Measurements from ENCODE around the gene SLC10A1. TPM values are rescaled to one million over a fixed set of nuclear protein-coding genes. Genes with fewer than 3 reads are reported as not detected.

Gene SLC10A1
- total RNA-seq, 4 donors from 2014 or later = not detected

- Histone ChIP-seq H3K4me1 (no peaks in the 10 kb centered on the region), H3K27me3 (no peaks in the 10 kb centered on the region), H3K36me3 (peaks cover 22 to 26% of the 10 kb centered on the region in 2 donors), H3K27ac (no peak overlapping the region), H3K4me3 (replicated peaks in 1 of 3) (no peak overlapping the region), H3K9me3 (no peaks in the 10 kb centered on the region)
- no peak for TF ChIP-seq CTCF (IDR thresholded peaks at IDR 0.05)
- TF ChIP-seq POLR2A (IDR thresholded peaks at IDR 0.05) = no peak
- 93 to 94% methylated on average over 2 of the region's 2 CpGs for WGBS, 2 donors
- DNase-seq = no peak
- intact Hi-C loops (cut with DNase I) = no loop called here
These were observed 18.0 kb downstream of the SLC10A1 start for GRCh38 chr14:69779088-69779487.

GRCh38 chr14:69776875-69777453 lies 20.1 kb downstream of the SLC10A1 start:
- intact Hi-C loops (cut with DNase I) = no loop called here
- H3K4me1 ChIP-seq = peaks cover 0 to 11% of the 10 kb centered on the region in 2 donors
- peaks cover 42 to 45% of the 10 kb centered on the region in 2 donors for H3K36me3 ChIP-seq
- TF ChIP-seq POLR2A (IDR thresholded peaks at IDR 0.05) (no peak), CTCF (IDR thresholded peaks at IDR 0.05) (no peak)
- H3K9me3 ChIP-seq = no peaks in the 10 kb centered on the region
- H3K4me3 ChIP-seq (replicated peaks in 1 of 3) = no peak overlapping the region
- 87 to 92% methylated on average over 4 of the region's 4 CpGs for WGBS, 2 donors
- no peak overlapping the region for H3K27ac ChIP-seq
- no peak for DNase-seq
- no peaks in the 10 kb centered on the region for H3K27me3 ChIP-seq

GRCh38 chr14:69775012-69775411 lies 22.0 kb downstream of the SLC10A1 start:
- Histone ChIP-seq H3K27me3 (no peaks in the 10 kb centered on the region), H3K36me3 (peaks cover 62 to 63% of the 10 kb centered on the region in 2 donors), H3K4me3 (replicated peaks in 1 of 3) (no peak overlapping the region), H3K27ac (no peak overlapping the region), H3K4me1 (peaks cover 2 to 13% of the 10 kb centered on the region in 2 donors), H3K9me3 (no peaks in the 10 kb centered on the region)
- WGBS, 2 donors = 90 to 91% methylated on average over 3 of the region's 3 CpGs
- DNase-seq = no peak
- intact Hi-C loops (cut with DNase I) = no loop called here
- TF ChIP-seq CTCF (IDR thresholded peaks at IDR 0.05) (no peak), POLR2A (IDR thresholded peaks at IDR 0.05) (no peak)

GRCh38 chr14:69773571-69774276 lies 23.3 kb downstream of the SLC10A1 start:
- H3K36me3 ChIP-seq = peaks cover 66 to 73% of the 10 kb centered on the region in 2 donors
- H3K4me3 ChIP-seq (replicated peaks in 1 of 3) = no peak overlapping the region
- H3K27ac ChIP-seq = no peak overlapping the region
- WGBS, 2 donors = 96 to 97% methylated on average over 7 of the region's 7 CpGs
- TF ChIP-seq CTCF (IDR thresholded peaks at IDR 0.05) = no peak
- TF ChIP-seq POLR2A (IDR thresholded peaks at IDR 0.05) = no peak
- no peak for DNase-seq
- no peaks in the 10 kb centered on the region for H3K27me3 ChIP-seq
- H3K4me1 ChIP-seq = peaks cover 8 to 25% of the 10 kb centered on the region in 2 donors
- H3K9me3 ChIP-seq = no peaks in the 10 kb centered on the region
- intact Hi-C loops (cut with DNase I) = no loop called here

All from thyroid gland (tissue), 4 donors.